Osteoblast (primary cell): ENCODE data around the gene KIF26B. TPM values are rescaled to one million over a fixed set of nuclear protein-coding genes. Genes with fewer than 3 reads are reported as not detected.

Source experiments
- DNase-seq: peaks from one replicate; pipeline ENCODE4 v3.0.0; 2011; ENCODE audit warnings: low spot score, mixed read lengths; ENCODE audit not compliant: insufficient read length; ENCODE audit errors: missing footprints
- H2AFZ ChIP-seq: 2 replicates; pipeline ENCODE4 v1.6.0; 2011; ENCODE audit warnings: mild to moderate bottlenecking, low read length
- H3K27ac ChIP-seq: 2 replicates; pipeline ENCODE4 v1.5.1; 2011; ENCODE audit warnings: mild to moderate bottlenecking, low read depth, low read length, moderate library complexity
- H3K27me3 ChIP-seq: 2 replicates; pipeline ENCODE4 v1.6.0; 2012; ENCODE audit warnings: mild to moderate bottlenecking, control low read depth, inconsistent platforms, low read length, moderate library complexity; ENCODE audit not compliant: insufficient read depth
- H3K36me3 ChIP-seq: 2 replicates; pipeline ENCODE4 v1.5.1; 2011; ENCODE audit warnings: mild to moderate bottlenecking, low read length, control low read depth, moderate library complexity; ENCODE audit not compliant: insufficient read depth
- H3K4me1 ChIP-seq: 2 replicates; pipeline ENCODE4 v1.5.1; 2011; ENCODE audit warnings: mild to moderate bottlenecking, low read length, control low read depth, moderate library complexity; ENCODE audit not compliant: insufficient read depth
- H3K4me2 ChIP-seq: 2 replicates; pipeline ENCODE4 v1.6.0; 2011; ENCODE audit warnings: mild to moderate bottlenecking, low read length; ENCODE audit not compliant: insufficient read depth
- H3K4me3 ChIP-seq: fragments of 200-600 bp; sonication (generic); 3 replicates; pipeline ENCODE4 v1.5.1; 2012; ENCODE audit warnings: mild to moderate bottlenecking, low read length, inconsistent platforms; ENCODE audit not compliant: insufficient read depth
- H3K79me2 ChIP-seq: 2 replicates; pipeline ENCODE4 v1.6.0; 2012; ENCODE audit warnings: mild to moderate bottlenecking, low read length, control low read depth, inconsistent platforms; ENCODE audit not compliant: insufficient read depth
- H3K9me3 ChIP-seq: 2 replicates; pipeline ENCODE4 v1.5.1; 2011; ENCODE audit warnings: low read depth, low read length, control low read depth
- H4K20me1 ChIP-seq: 2 replicates; pipeline ENCODE4 v1.6.0; 2012; ENCODE audit warnings: mild to moderate bottlenecking, low read length, control low read depth; ENCODE audit not compliant: insufficient read depth
- CTCF ChIP-seq: IDR thresholded peaks from 2 replicates; pipeline ENCODE4 v1.5.1; 2011; ENCODE audit warnings: mild to moderate bottlenecking, low read depth, low read length, moderate library complexity; ENCODE audit errors: extremely low read depth
- total RNA-seq: library from RNA; depleted of rRNA; stranded (reverse); fragments of >200 nt; gene quantifications from 2 replicates; pipeline ENCODE4 v1.2.3, GENCODE V29; 2012

KIF26B gene
- total RNA-seq, 1 donor: 22.1 TPM

DNA sequence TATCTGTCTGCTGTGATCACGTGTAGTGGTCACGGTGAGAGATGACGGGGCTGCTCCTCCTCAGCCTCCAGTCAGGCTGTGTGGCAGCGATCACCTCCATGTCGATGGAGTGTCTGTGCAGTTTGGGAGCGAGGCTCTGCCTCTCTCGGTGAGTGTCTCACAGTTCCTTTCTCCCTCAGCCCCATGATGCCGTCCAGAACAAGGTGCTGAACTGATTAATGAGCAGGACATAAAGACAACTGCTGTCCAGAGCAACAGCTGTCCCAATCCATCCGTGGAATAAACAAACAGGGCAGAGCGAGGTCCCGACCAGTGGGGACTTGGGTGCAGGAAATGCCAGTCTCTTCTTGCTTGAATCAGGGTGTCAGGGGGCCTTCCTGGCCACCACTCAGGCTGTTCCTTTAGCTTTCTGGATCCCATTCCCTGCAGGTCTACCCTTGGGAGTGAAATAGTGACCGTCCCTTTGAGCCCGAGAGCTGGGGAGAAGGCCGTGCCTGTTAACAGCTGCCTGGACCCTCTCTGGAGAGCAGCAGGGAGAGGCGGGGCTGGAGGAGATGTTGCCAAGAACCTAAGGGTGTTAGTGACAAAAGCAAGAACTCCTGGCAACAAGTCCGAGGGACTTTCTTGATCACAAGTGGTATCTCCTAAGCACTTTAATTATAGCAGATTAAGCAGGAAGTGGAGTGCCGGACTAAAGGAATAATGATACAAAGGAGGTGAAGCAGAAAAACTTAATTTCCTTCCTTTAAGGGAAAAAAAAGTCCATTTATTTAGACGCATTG lies 443.9 kb downstream of the KIF26B start:
- H3K4me1 ChIP-seq: peaks cover 13% of the 10 kb centered on the region
- H3K9me3 ChIP-seq: no peaks in the 10 kb centered on the region
- H3K27me3 ChIP-seq: no peaks in the 10 kb centered on the region
- H4K20me1 ChIP-seq: no peaks in the 10 kb centered on the region
- DNase-seq: no peak
- TF ChIP-seq CTCF: no peak
- H3K4me3 ChIP-seq: no peak overlapping the region
- H3K79me2 ChIP-seq: no peaks in the 10 kb centered on the region
- no peak overlapping the region for H2AFZ ChIP-seq
- H3K27ac ChIP-seq: no peak overlapping the region
- H3K36me3 ChIP-seq: no peaks in the 10 kb centered on the region
- H3K4me2 ChIP-seq: peak overlapping the region; percentile 37

DNA sequence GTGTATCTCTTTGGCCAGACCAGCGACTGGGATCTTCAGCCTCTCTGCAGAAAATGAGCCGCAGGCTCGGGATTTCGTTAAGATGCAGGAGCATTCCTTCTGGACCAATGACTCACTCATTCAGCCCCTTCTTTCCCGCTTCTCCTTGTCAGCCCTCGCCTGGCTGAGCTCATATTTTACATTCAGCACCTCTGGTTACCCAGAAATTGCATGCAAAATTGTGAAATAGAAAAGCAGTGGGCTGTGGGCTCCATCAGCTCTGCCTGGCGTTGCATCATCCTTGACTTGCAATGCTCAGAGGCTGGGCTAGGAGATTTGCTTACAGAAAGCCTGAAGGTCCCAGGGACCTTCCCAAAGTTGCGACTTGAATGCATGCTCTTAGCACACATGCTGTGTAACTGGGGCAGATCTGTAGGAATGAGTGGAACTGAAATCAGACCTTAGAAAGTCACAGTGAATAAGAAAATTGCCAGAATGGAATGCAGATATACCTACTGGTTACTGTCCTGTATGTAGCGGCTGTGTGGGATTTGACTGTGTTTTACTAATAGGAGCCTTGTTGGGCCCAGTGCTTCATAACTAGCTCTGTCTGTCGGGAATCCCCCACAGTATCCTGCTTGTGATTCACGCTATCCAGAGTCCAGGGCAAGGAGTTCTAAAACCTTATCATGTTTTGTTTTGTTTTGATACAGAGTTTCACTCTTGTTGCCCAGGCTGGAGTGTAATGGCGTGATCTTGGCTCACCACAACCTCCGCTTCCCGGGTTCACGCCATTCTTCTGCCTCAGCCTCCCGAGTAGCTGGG lies 444.8 kb downstream of the KIF26B start:
- no peaks in the 10 kb centered on the region for H4K20me1 ChIP-seq
- H3K9me3 ChIP-seq: no peaks in the 10 kb centered on the region
- peak; percentile 91 for DNase-seq
- H2AFZ ChIP-seq: no peak overlapping the region
- H3K36me3 ChIP-seq: no peaks in the 10 kb centered on the region
- no peaks in the 10 kb centered on the region for H3K27me3 ChIP-seq
- H3K4me2 ChIP-seq: peak overlapping the region; percentile 37
- peak overlapping the region; percentile 17 for H3K27ac ChIP-seq
- no peak overlapping the region for H3K4me3 ChIP-seq
- H3K79me2 ChIP-seq: no peaks in the 10 kb centered on the region
- H3K4me1 ChIP-seq: peaks cover 13% of the 10 kb centered on the region
- no peak for TF ChIP-seq CTCF

GRCh38 chr1:245600658-245601057 lies 445.9 kb downstream of the KIF26B start:
- no peak for DNase-seq
- Histone ChIP-seq H2AFZ (no peak overlapping the region), H3K27ac (no peak overlapping the region), H3K79me2 (no peaks in the 10 kb centered on the region), H3K36me3 (no peaks in the 10 kb centered on the region), H3K4me2 (no peak overlapping the region), H3K4me3 (no peak overlapping the region), H4K20me1 (no peaks in the 10 kb centered on the region), H3K27me3 (no peaks in the 10 kb centered on the region), H3K4me1 (peaks cover 17% of the 10 kb centered on the region), H3K9me3 (no peaks in the 10 kb centered on the region)
- TF ChIP-seq CTCF: no peak

DNA sequence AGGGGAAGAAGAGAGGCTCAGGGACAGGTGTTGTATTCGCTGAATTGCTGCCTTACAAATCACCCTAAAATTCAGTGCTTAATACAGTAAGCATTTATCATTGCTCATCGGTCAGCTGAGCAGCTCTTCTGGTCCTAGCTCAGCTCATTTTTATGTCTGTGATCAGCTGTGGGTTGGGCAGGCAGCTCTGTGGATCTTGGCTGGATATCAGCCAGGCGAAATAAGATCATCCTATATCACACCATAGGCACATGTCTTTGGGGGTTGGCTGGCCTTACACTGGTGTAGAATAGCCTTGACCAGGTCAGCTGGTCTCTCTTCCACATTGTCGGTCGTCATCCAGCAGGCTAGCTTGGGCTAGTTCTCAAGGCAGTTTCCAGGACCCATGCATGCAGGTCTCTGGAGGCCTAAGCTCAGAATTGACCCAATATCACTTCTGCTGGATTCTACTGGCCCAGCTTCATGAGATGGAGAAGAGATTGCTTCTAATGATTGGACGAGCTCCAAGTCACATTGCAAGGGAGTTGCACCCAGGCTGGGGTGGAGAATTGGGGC lies 448.6 kb downstream of the KIF26B start:
- Histone ChIP-seq H3K9me3 (no peaks in the 10 kb centered on the region), H4K20me1 (no peaks in the 10 kb centered on the region), H3K79me2 (no peaks in the 10 kb centered on the region), H3K36me3 (no peaks in the 10 kb centered on the region), H3K4me3 (no peak overlapping the region), H3K27ac (no peak overlapping the region), H3K4me2 (no peak overlapping the region), H3K27me3 (no peaks in the 10 kb centered on the region), H2AFZ (no peak overlapping the region), H3K4me1 (peaks cover 20% of the 10 kb centered on the region)
- no peak for DNase-seq
- no peak for TF ChIP-seq CTCF
